Fibroblast of skin of left biceps (primary cell): ENCODE data around the gene NFIA.

Experiments used
- DNase-seq, 2 experiments: peaks; one replicate each; pipeline ENCODE4 v3.0.0-alpha.2; 2013; ENCODE audit warnings: low read depth in 2 of 2

Gene NFIA

GRCh38 chr1:61370177-61370912 is 288.0 kb downstream of the NFIA start:
- no peak for DNase-seq

GRCh38 chr1:61370913-61371279 is 288.5 kb downstream of the NFIA start:
- DNase-seq, result no peak

DNA sequence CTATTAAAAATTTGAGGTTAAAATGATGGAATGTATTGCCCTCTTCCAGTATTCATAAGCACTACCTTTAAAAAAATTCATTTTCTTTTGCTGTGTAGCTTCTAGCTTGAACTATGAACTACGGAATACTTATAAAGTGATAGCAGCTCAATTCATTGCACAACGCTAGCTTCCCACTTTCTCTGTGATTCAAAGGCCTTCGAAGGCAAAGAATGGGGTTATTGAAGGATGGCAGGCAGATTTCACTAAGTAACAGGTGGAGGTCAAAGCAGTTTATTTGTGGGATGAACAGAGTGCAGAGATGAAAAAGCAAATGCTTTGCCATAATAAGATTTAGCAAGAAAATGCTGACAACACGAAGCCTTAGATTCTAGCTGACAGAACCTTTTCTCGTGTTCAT is 290.6 kb downstream of the NFIA start:
- no peak for DNase-seq

DNA sequence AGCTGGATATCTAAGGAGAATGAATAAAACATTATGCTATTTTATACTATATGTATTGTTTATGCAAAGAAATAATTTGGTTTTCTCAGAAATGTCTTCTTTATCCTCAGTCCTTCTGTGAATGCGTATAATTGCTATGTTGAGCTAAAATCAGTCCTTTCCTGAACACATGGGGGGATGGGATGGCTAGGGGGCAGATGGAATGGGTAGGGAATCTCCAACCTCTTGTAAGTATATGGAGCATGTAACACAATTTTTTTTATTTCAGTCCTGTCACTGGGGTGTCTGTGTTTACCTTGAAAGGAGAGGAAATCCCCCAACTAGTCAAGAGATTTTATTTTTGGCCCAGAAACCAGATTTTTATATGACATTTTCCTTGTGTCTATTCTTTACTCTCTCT is 291.8 kb downstream of the NFIA start:
- no peak for DNase-seq

DNA sequence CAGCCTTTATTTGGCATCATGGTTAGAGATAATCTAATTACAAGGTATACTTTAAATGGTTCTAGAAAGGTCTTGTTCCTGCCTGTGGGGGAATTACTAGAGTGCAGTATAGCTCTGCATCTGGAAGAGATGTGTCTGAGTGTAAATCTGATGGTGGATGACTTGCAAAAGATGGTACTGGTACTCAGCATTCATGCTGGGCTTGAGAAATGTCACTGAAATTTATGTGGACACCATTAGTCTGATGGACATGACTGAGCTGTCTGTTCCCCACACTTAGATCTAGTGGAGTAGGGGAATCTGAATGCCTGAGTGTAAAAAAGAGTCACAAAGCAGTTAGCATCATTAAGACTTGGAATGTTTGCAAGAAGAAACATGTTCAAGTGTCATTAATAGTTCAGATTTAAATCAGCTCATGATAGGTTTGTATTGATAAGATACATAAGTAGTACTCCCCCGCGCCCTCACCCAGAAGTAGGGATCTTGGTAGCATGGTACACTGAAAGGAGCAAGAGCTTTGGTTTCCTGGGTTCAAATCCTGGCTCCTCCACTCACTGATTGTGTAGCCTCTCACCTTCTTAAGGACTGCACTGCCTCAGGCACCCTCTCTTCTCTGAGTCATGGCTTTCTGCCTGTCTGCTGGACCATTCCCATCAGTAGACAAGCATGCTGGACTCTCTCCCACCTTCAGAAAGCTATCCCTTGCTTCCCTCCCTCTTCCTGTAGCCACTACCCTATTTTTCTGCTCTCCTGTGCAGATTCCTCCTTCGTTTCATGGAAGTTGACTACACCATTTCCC is 292.9 kb downstream of the NFIA start:
- no peak for DNase-seq

GRCh38 chr1:61376151-61376550 is 293.8 kb downstream of the NFIA start:
- no peak for DNase-seq

DNA sequence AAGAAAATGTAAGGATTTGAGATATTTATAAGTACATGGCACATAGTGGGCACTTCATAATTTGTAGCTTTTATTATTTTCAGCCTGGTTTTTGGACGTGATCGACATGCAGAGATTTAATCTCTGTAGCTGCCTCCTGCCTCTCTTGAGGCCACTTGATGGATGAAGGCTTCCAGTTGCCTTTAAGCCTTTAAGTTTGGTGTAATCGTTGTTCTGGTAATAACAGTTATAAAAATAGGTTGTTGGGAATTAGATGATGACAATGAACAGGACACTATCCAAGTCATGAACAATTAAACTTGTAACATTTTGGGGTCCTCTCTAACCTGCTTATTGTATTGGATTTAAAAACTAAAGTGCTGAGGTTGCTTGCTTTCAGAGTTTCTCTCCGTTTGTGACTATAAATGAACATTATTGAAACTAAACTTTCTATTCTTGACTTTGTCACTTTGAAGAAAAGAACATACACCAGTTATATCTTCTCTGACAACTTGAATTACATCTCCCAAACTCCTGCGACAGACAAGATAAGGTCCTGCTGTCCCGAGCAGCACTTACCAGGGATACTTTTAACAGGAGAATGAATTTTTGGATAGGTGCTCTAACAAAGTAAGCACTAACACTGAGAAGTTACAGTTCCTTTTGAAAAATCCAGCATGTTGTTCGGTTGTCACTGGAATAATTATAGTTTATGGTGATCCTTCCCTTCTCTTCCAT is 295.0 kb downstream of the NFIA start:
- no peak for DNase-seq

GRCh38 chr1:61378494-61379180 is 296.3 kb downstream of the NFIA start:
- no peak for DNase-seq

- DNase-seq, result no peak
Measured at GRCh38 chr1:61379693-61380092, 297.3 kb downstream of the NFIA start.

DNA sequence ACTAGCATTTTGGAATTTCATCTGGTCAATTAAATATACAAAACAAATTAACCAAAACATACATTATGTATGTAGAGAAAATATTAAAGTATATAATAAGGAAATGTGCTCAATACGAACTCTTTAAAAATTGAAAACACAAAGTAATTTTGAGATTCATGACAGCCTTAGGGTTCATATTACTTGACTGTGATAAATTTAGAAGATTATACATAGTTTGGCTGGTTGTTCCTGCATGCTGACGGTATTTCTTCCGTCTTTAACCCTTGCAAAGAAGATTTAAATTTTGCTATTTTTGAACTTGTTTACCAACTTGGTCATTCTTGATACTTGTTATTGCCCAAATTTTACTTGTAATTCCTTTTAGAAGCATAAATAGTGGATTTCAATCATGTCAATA is 298.2 kb downstream of the NFIA start:
- DNase-seq, result no peak

- no peak for DNase-seq
Measured at GRCh38 chr1:61386323-61386722, 304.0 kb downstream of the NFIA start.

- DNase-seq, result no peak
Measured at GRCh38 chr1:61386770-61387169, 304.4 kb downstream of the NFIA start.

GRCh38 chr1:61387829-61388228 is 305.5 kb downstream of the NFIA start:
- no peak for DNase-seq

DNA sequence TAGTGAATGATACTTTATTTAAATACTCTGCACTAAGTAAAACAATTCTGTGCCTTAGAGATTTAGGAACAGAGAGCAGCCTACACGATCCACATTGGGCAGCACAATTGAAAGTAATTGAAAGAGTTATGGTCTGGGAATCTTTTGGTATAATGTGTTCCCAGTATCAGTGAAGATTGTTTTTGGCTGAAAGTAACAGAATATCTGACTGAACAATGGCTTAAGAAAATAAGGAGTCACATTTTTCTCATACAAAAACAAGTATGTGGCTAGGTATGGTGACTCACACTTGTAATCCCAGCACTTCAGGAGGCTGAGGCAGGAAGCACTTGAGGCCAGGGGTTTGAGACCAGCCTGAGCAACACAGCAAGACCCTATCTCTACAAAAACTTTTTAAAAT is 306.2 kb downstream of the NFIA start:
- DNase-seq, result peak; percentile 13 to 23

- no peak for DNase-seq
Measured at GRCh38 chr1:61389194-61389925, 307.0 kb downstream of the NFIA start.

- no peak for DNase-seq
Measured at GRCh38 chr1:61389926-61390845, 307.8 kb downstream of the NFIA start.

GRCh38 chr1:61391730-61392129 is 309.4 kb downstream of the NFIA start:
- DNase-seq, result no peak

DNA sequence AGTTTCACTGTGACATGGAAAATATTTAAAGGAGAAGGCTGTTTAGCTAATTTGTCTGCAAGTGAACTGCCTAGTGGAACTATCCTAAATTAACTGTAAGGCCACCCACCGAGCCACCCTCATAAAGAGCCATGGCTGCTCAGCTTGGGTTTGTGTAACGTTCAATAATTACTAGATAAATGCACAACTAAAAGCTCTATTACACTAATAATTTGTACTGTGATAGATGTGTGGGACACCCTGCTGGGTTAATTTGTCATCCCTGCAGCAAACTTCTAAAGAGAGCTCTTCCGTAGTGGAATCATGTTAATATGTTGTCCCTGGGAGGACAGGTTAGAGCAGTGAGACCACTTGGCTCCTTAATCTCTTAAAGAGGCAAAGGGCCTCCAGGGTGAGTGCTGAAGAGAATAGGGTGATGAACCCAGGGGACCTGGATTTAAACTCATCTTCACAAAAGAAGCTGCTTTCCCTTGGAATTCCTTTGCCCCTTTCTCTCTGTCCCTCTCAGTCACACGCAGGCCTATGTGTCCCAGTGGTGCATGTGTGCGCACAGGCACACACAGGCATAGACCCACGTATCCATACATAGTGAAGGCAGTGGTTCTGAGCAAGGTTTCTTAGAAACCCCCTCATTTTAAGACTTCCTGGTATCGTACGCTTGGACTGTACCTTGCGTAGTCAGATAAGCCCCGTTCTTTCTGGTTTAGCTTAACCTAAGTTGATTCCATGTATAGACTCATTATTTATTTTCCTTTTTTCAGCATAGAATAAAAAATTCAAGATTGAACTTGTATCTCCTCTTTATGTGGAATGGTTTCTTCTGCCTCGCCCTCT is 310.3 kb downstream of the NFIA start:
- DNase-seq, result no peak

GRCh38 chr1:61393575-61393974 is 311.2 kb downstream of the NFIA start:
- no peak for DNase-seq
